Measurements from ENCODE around the gene PLXNB3.

DNA sequence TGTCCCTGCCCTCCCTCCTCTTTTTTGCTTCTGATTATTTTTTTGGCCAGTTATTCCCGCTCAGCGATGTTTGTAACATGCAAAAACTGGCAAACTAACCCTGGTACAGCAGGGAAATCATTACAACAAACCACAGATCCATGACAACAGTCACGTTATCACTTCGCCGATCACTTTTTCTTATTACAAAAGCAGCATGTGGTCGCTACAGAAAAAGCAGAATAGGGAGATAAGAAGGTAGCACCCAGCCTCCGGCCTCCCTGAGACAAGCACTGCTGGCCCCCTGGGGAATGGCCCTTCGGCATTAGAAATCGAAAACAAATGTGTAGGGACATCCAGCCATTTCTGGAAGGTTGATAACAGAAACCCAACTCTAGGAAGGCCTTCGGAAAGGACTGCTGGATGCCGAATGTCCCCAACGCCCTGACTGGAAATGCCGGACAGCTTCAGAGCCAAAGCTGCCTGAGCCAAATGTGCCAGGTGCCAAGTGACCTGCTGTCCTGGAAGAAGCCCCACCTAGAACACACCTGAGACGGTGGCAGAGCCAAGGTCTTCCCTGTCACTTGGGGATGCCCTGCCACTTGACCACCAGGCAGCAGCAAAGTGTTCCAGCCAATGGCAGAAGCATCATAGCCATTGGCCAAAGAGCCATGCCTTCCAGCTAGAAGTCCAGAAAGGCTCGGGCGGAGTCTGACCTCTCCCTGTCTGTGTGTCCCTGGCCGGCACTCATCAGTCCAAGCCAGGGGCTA, 27.2 kb downstream of the PLXNB3 start:
- no peak for TF ChIP-seq ZNF274 (IDR thresholded peaks at IDR 0.05; ENCODE audit: low read depth, low read length)
- TF ChIP-seq YY1 (IDR thresholded peaks at IDR 0.05; ENCODE audit: insufficient read depth, insufficient read length), result no peak
- TF ChIP-seq SUZ12 (IDR thresholded peaks at IDR 0.05; ENCODE audit: extremely low read depth, insufficient read depth, insufficient read length), result no peak
